Natural killer cell treated with Interleukin-12 subunit alpha and Interleukin-12 subunit beta and Interleukin-15 and Interleukin-18, amount 100 ng/mL, for 72 hours (primary cell): ENCODE results near the gene CRB2. TPM values are rescaled to one million over a fixed set of nuclear protein-coding genes. Genes with fewer than 3 reads are reported as not detected.
A peak's percentile ranks its signal among the peaks of the same experiment; 100 is the strongest.

Experiments
- ATAC-seq, 2 donors: fragments of 150-1000 bp; cut with Tn5 transposase in 1 of 2; sonication (Bioruptor Pico), chemical (Tn5 transposase) in 1 of 2; 2 replicates each; pipeline ENCODE4 v1.10.0; 2021
- DNase-seq: peaks from one replicate; pipeline ENCODE4 v3.0.0; 2022; ENCODE audit warnings: low spot score
- H3K27ac Mint-ChIP-seq, 2 donors: 1 replicate in 1 of 2; 2 replicates in 1 of 2; pipeline ENCODE4 v1.8.0; 2022; ENCODE audit warnings: mixed read lengths in 2 of 2, mild to moderate bottlenecking in 1 of 2, moderate library complexity in 1 of 2
- H3K27me3 Mint-ChIP-seq, 2 donors: 1 replicate in 1 of 2; 2 replicates in 1 of 2; pipeline ENCODE4 v1.8.0; 2022; ENCODE audit warnings: mixed read lengths in 2 of 2
- H3K36me3 Mint-ChIP-seq: one replicate; pipeline ENCODE4 v1.8.0; 2022; ENCODE audit warnings: mixed read lengths
- H3K4me1 Mint-ChIP-seq, 2 donors: 1 replicate in 1 of 2; 2 replicates in 1 of 2; pipeline ENCODE4 v1.8.0; 2022; ENCODE audit warnings: low read depth in 2 of 2, mixed read lengths in 2 of 2, mild to moderate bottlenecking in 1 of 2
- H3K4me3 Mint-ChIP-seq: one replicate; pipeline ENCODE4 v1.8.0; 2022; ENCODE audit warnings: mixed read lengths
- H3K9me3 Mint-ChIP-seq: 2 replicates; pipeline ENCODE4 v1.8.0; 2022; ENCODE audit warnings: mixed read lengths
- total RNA-seq, 2 donors: library from RNA; stranded (reverse); gene quantifications; one replicate each; pipeline ENCODE4 v1.2.3, GENCODE V29; 2022

The CRB2 gene
- total RNA-seq, 2 donors from 2014 or later: not detected

GRCh38 chr9:123421801-123422455 is 65.9 kb downstream of the CRB2 start:
- H3K27ac Mint-ChIP-seq: no peak overlapping the region
- no peak for DNase-seq

GRCh38 chr9:123422635-123423310 is 66.8 kb downstream of the CRB2 start:
- Mint-ChIP-seq H3K27me3 (no peaks in the 10 kb centered on the region), H3K9me3 (no peaks in the 10 kb centered on the region), H3K4me3 (no peak overlapping the region), H3K27ac (no peak overlapping the region), H3K4me1 (no peaks in the 10 kb centered on the region), H3K36me3 (no peaks in the 10 kb centered on the region)
- DNase-seq: no peak
- no peak for ATAC-seq

More at GRCh38 chr9:123421801-123422455, 65.9 kb downstream of the CRB2 start:
- H3K36me3 Mint-ChIP-seq: no peaks in the 10 kb centered on the region
- no peaks in the 10 kb centered on the region for H3K9me3 Mint-ChIP-seq
- H3K27me3 Mint-ChIP-seq: no peaks in the 10 kb centered on the region
- no peaks in the 10 kb centered on the region for H3K4me1 Mint-ChIP-seq
- ATAC-seq: no peak
- no peak overlapping the region for H3K4me3 Mint-ChIP-seq

- ATAC-seq (no peak), DNase-seq (no peak)
- Mint-ChIP-seq H3K4me1 (no peaks in the 10 kb centered on the region), H3K27ac (no peak overlapping the region), H3K27me3 (no peaks in the 10 kb centered on the region), H3K4me3 (no peak overlapping the region), H3K36me3 (no peaks in the 10 kb centered on the region), H3K9me3 (no peaks in the 10 kb centered on the region)
Observed at GRCh38 chr9:123423311-123423640, 67.3 kb downstream of the CRB2 start.

GRCh38 chr9:123424131-123424530 is 68.1 kb downstream of the CRB2 start:
- H3K4me1 Mint-ChIP-seq: no peaks in the 10 kb centered on the region
- no peak overlapping the region for H3K27ac Mint-ChIP-seq
- H3K9me3 Mint-ChIP-seq: no peaks in the 10 kb centered on the region
- H3K36me3 Mint-ChIP-seq: no peaks in the 10 kb centered on the region
- H3K4me3 Mint-ChIP-seq: no peak overlapping the region
- no peaks in the 10 kb centered on the region for H3K27me3 Mint-ChIP-seq
- DNase-seq: no peak
- ATAC-seq: peak in 1 of 2 donors; percentile 16

- peaks cover 4% of the 10 kb centered on the region for H3K36me3 Mint-ChIP-seq
- no peaks in the 10 kb centered on the region for H3K4me1 Mint-ChIP-seq
- no peak overlapping the region for H3K4me3 Mint-ChIP-seq
- no peaks in the 10 kb centered on the region for H3K9me3 Mint-ChIP-seq
- H3K27ac Mint-ChIP-seq: no peak overlapping the region
- H3K27me3 Mint-ChIP-seq: no peaks in the 10 kb centered on the region
- no peak for ATAC-seq
- DNase-seq: no peak
Observed at GRCh38 chr9:123424552-123425225, 68.7 kb downstream of the CRB2 start.

- Mint-ChIP-seq H3K27ac (no peak overlapping the region), H3K36me3 (peaks cover 11% of the 10 kb centered on the region), H3K27me3 (no peaks in the 10 kb centered on the region), H3K4me3 (no peak overlapping the region), H3K9me3 (no peaks in the 10 kb centered on the region), H3K4me1 (no peaks in the 10 kb centered on the region)
- no peak for ATAC-seq
- DNase-seq: no peak
Observed at GRCh38 chr9:123425261-123425821, 69.3 kb downstream of the CRB2 start.

GRCh38 chr9:123425836-123426365 is 69.9 kb downstream of the CRB2 start:
- DNase-seq (no peak), ATAC-seq (peak in 1 of 2 donors; percentile 46)
- peaks cover 13% of the 10 kb centered on the region for H3K36me3 Mint-ChIP-seq
- H3K4me3 Mint-ChIP-seq: no peak overlapping the region
- no peaks in the 10 kb centered on the region for H3K4me1 Mint-ChIP-seq
- H3K27me3 Mint-ChIP-seq: no peaks in the 10 kb centered on the region
- no peaks in the 10 kb centered on the region for H3K9me3 Mint-ChIP-seq
- no peak overlapping the region for H3K27ac Mint-ChIP-seq

- no peak for DNase-seq
- no peaks in the 10 kb centered on the region for H3K4me1 Mint-ChIP-seq
- H3K27me3 Mint-ChIP-seq: no peaks in the 10 kb centered on the region
- H3K27ac Mint-ChIP-seq: no peak overlapping the region
- H3K36me3 Mint-ChIP-seq: peaks cover 13% of the 10 kb centered on the region
- H3K9me3 Mint-ChIP-seq: no peaks in the 10 kb centered on the region
- no peak overlapping the region for H3K4me3 Mint-ChIP-seq
- ATAC-seq: no peak
Observed at GRCh38 chr9:123426406-123426805, 70.4 kb downstream of the CRB2 start.

Other genes starting within 250 kb of the CRB2 start
- 10 to 100 TPM in 1 of 2 donors, 1 to 10 TPM in 1; 6.9 to 13.9 TPM for gene STRBP, start 87.6 kb upstream of the CRB2 start, total RNA-seq